OCI-LY3 (cell line): ENCODE data around the gene MSI2.

Experiments used
- H2AFZ ChIP-seq: fragments of 200-600, 300-600 bp; shearing (Covaris generic); 2 replicates; pipeline ENCODE4 v1.6.0; 2014; ENCODE audit warnings: antibody characterized with exemption, low read depth, low read length
- H3K27ac ChIP-seq: fragments of 200-600, 300-600 bp; sonication (generic); 2 replicates; pipeline ENCODE4 v1.5.1; 2014; ENCODE audit warnings: mild to moderate bottlenecking, low read length, moderate library complexity, mixed read lengths
- H3K27me3 ChIP-seq: fragments of 200-600, 300-600 bp; sonication (generic); 2 replicates; pipeline ENCODE4 v1.6.1; 2014; ENCODE audit warnings: low read depth, low read length, mixed read lengths
- H3K36me3 ChIP-seq: fragments of 200-600, 300-600 bp; sonication (generic); replicated peaks from 2 replicates; pipeline ENCODE3; 2014; ENCODE audit warnings: low read depth, low read length, mixed read lengths
- H3K4me1 ChIP-seq: fragments of 300-600, 200-600 bp; sonication (generic); 2 replicates; pipeline ENCODE4 v1.6.1; 2014; ENCODE audit warnings: low read length, mixed read lengths
- H3K4me2 ChIP-seq: fragments of 200-600, 300-600 bp; sonication (generic); 2 replicates; pipeline ENCODE4 v1.6.1; 2014; ENCODE audit warnings: low read length, mixed read lengths
- H3K4me3 ChIP-seq: fragments of 300-600, 200-600 bp; sonication (generic); 2 replicates; pipeline ENCODE4 v1.5.1; 2014; ENCODE audit warnings: antibody characterized with exemption, mild to moderate bottlenecking, low read length, moderate library complexity
- H3K79me2 ChIP-seq: fragments of 300-600, 200-600 bp; shearing (Covaris generic); 2 replicates; pipeline ENCODE4 v1.6.1; 2014; ENCODE audit warnings: mild to moderate bottlenecking, low read length, mixed read lengths
- H3K9ac ChIP-seq: fragments of 300-600, 200-600 bp; shearing (Covaris generic); 2 replicates; pipeline ENCODE4 v1.6.0; 2014; ENCODE audit warnings: mild to moderate bottlenecking, low read length, moderate library complexity
- H3K9me3 ChIP-seq: fragments of 200-600, 300-600 bp; shearing (Covaris generic); 2 replicates; pipeline ENCODE4 v1.6.1; 2014; ENCODE audit warnings: low read length, mixed read lengths; ENCODE audit not compliant: insufficient read depth
- H4K20me1 ChIP-seq: fragments of 200-600, 300-600 bp; sonication (generic); 2 replicates; pipeline ENCODE4 v1.6.1; 2016; ENCODE audit warnings: low read length, mixed read lengths; ENCODE audit not compliant: insufficient read depth
- CTCF ChIP-seq: fragments of 200-600, 300-600 bp; sonication (generic); IDR thresholded peaks from 2 replicates; pipeline ENCODE4 v1.5.1; 2014; ENCODE audit warnings: antibody characterized with exemption, low read length, low read depth
- EZH2phosphoT487 ChIP-seq: fragments of 200-600 bp; shearing (Covaris generic); IDR thresholded peaks from 2 replicates; pipeline ENCODE4 v1.6.1; 2018; ENCODE audit warnings: antibody characterized with exemption, mixed run types, low read depth

MSI2 gene

GRCh38 chr17:57550668-57551315, 294.5 kb downstream of the MSI2 start:
- Histone ChIP-seq H3K4me1 (peaks cover 59% of the 10 kb centered on the region), H3K4me2 (peak overlapping the region; percentile 85), H3K36me3 (no peaks in the 10 kb centered on the region)

GRCh38 chr17:57551321-57552079, 295.2 kb downstream of the MSI2 start:
- H3K4me3 ChIP-seq, result peak overlapping the region; percentile 68
- H3K79me2 ChIP-seq, result peaks cover 5% of the 10 kb centered on the region; the same call in 1 of the 2 replicates
- no peaks in the 10 kb centered on the region for H3K36me3 ChIP-seq

More at GRCh38 chr17:57550668-57551315, 294.5 kb downstream of the MSI2 start:
- H3K79me2 ChIP-seq, result peaks cover 9% of the 10 kb centered on the region; the same call in 1 of the 2 replicates
- H3K9me3 ChIP-seq, result no peaks in the 10 kb centered on the region; the same call in 1 of the 2 replicates
- peak overlapping the region; percentile 70 for H3K27ac ChIP-seq
- H2AFZ ChIP-seq, result no peak overlapping the region
- no peak for TF ChIP-seq CTCF
- no peak for TF ChIP-seq EZH2phosphoT487
- peak overlapping the region; percentile 68 for H3K4me3 ChIP-seq
- H4K20me1 ChIP-seq, result no peaks in the 10 kb centered on the region
- H3K27me3 ChIP-seq, result no peaks in the 10 kb centered on the region
- H3K9ac ChIP-seq, result peak overlapping the region; percentile 61

GRCh38 chr17:57552114-57552624, 295.8 kb downstream of the MSI2 start:
- Histone ChIP-seq H3K4me1 (peaks cover 54% of the 10 kb centered on the region), H3K4me2 (peak overlapping the region; percentile 85), H3K36me3 (peaks cover 3% of the 10 kb centered on the region)

More at GRCh38 chr17:57551321-57552079, 295.2 kb downstream of the MSI2 start:
- H3K9me3 ChIP-seq, result no peaks in the 10 kb centered on the region; the same call in 1 of the 2 replicates
- peak overlapping the region; percentile 70 for H3K27ac ChIP-seq
- H3K4me1 ChIP-seq, result peaks cover 58% of the 10 kb centered on the region
- H2AFZ ChIP-seq, result no peak overlapping the region
- no peaks in the 10 kb centered on the region for H3K27me3 ChIP-seq
- peak overlapping the region; percentile 61 for H3K9ac ChIP-seq
- no peak for TF ChIP-seq CTCF
- no peak for TF ChIP-seq EZH2phosphoT487
- H4K20me1 ChIP-seq, result no peaks in the 10 kb centered on the region
- H3K4me2 ChIP-seq, result peak overlapping the region; percentile 85

More at GRCh38 chr17:57552114-57552624, 295.8 kb downstream of the MSI2 start:
- peak overlapping the region; percentile 68 for H3K4me3 ChIP-seq
- H3K27me3 ChIP-seq, result no peaks in the 10 kb centered on the region
- peak overlapping the region; percentile 61 for H3K9ac ChIP-seq
- H3K9me3 ChIP-seq, result no peaks in the 10 kb centered on the region; the same call in 1 of the 2 replicates
- TF ChIP-seq CTCF, result peak; percentile 84
- no peak for TF ChIP-seq EZH2phosphoT487
- no peaks in the 10 kb centered on the region for H4K20me1 ChIP-seq
- peak overlapping the region; percentile 70 for H3K27ac ChIP-seq
- H2AFZ ChIP-seq, result no peak overlapping the region
- H3K79me2 ChIP-seq, result peaks cover 4% of the 10 kb centered on the region; the same call in 1 of the 2 replicates
